ENCODE data around the gene MMP25.

GRCh38 chr16:3019594-3020246, 26.6 kb upstream of the MMP25 start:
- TF ChIP-seq CTCF (conservative IDR thresholded peaks at IDR 0.05; ENCODE audit: low read depth, low read length) (no peak), EZH2 (IDR thresholded peaks at IDR 0.05; ENCODE audit: borderline replicate concordance, low read depth, low read length, poor library complexity, severe bottlenecking) (no peak)

All from A673 (cell line).